ENCODE data around the gene PEA15.

DNA sequence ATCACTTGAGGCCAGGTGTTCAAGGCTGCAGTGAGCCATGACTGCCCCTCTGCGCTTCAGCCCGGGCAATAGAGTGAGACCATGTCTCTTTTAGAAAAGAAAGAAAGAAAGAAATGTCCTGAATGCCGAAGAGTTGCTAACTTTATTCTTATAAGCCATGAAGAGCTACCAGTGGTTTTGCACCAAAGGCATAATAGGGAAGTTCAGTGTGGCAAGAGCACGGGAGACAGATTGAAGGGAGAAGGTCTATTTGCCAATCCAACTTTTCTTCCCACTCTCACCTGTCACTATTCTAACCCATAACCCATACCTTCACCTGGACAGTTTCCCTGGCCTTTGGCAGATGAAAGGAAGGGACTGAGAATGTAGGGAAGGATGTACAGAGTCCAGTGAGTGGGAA, 4.4 kb upstream of the PEA15 start:
- TF ChIP-seq EZH2 (IDR thresholded peaks at IDR 0.05; ENCODE audit: insufficient read depth, poor library complexity, severe bottlenecking) (no peak), EZH2phosphoT487 (IDR thresholded peaks at IDR 0.05; ENCODE audit: insufficient read depth, low read depth) (no peak)

Measured in GM23248 (cell line).